ENCODE measurements around the gene CELSR2.

The CELSR2 gene

DNA sequence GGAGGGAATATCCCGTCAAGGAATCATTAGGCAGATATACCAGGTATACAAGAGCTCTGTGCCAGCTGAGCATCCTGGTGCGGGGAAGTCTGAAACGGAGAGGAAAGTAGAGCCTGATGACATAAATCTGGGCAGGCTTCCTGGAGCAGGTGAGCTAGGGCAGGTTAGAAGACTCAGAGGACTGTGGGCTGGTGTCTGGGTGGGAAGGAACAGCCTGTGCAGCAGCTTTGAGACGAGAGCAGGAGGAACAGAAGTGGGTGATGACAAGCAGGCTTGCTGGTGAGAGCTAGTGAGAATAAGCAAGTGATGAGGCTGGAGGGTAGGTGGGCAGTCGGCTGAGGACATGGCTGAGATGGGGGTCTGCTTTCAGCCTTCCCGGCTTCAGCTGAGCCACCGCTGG is 6.7 kb downstream of the CELSR2 start:
- TF ChIP-seq, protein P1, sequence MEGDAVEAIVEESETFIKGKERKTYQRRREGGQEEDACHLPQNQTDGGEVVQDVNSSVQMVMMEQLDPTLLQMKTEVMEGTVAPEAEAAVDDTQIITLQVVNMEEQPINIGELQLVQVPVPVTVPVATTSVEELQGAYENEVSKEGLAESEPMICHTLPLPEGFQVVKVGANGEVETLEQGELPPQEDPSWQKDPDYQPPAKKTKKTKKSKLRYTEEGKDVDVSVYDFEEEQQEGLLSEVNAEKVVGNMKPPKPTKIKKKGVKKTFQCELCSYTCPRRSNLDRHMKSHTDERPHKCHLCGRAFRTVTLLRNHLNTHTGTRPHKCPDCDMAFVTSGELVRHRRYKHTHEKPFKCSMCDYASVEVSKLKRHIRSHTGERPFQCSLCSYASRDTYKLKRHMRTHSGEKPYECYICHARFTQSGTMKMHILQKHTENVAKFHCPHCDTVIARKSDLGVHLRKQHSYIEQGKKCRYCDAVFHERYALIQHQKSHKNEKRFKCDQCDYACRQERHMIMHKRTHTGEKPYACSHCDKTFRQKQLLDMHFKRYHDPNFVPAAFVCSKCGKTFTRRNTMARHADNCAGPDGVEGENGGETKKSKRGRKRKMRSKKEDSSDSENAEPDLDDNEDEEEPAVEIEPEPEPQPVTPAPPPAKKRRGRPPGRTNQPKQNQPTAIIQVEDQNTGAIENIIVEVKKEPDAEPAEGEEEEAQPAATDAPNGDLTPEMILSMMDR (conservative IDR thresholded peaks at IDR 0.05; ENCODE audit: low read length): no peak
- no peak for DNase-seq (ENCODE audit: low read depth)
- no peak overlapping the region for H3K4me3 ChIP-seq (ENCODE audit: low read length)

DNA sequence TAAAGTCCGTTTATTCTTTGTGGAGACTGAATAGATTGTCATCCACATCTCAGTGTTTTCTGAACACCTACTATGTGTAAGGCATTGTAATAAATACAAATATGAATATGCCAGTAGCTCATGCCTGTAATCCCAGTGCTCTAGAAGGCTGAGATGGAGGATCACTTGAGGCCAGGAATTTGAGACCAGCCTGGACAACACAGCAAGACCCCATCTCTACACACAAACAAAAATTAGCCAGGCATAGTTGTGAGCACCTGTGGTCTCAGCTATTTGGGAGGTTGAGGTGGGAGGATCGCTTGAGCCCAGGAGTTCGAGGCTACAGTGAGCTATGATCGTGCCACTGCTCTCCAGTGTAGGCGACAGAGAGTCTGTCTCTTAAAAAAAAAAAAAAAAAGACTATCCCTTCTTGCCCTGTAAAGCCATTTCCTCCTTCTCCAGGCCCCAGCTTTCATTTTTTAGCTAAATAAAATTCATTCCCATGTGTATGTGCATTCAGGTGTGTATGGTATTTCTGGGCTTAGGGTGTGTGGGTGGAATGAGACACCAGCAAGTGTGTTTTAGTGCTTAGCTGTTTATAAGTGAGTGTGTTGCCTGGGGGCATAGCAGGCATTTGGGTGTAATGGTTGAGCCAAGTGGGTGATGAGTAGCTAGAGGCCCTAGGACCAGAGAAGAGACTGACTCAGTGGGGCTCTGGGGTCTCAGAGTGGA is 7.8 kb downstream of the CELSR2 start:
- TF ChIP-seq, protein P1 (conservative IDR thresholded peaks at IDR 0.05; ENCODE audit: low read length): no peak
- no peak overlapping the region for H3K4me3 ChIP-seq (ENCODE audit: low read length)
- DNase-seq (ENCODE audit: low read depth): no peak

DNA sequence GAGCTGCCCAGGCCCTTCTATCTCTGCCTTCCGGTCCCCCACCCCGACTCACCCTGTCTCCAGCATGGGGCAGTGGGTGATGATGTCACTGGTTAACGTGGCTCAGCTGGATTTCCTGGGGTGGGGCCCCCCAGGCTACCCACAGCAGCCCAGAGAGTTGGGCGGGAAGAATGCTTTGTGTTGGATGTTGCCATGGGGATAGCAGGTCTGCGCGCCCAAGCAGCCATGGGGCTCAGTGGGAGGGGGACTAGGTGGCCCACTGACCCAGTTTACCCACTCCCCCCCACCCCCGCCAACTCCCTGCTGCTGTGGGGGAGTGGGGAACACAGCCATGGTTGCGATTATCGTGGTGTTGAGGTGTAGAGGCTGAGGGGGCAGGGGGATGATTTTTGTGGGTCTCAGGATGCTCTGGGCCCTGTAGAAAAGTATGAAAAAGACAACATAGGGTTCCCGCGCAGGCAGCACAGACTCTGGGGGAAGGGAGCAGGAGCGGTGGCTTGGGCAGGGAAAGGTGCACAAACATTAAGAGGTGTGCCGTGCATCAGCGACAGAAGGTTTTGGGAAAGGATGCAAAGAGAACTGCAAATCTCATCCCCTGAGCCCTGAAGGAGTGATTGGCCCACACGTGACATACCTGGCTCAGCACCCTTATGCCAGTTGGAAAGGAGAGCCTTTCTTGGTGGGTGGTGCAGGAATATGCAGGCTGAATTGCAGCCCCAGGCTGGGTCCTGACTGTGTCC is 8.5 kb downstream of the CELSR2 start:
- no peak for DNase-seq (ENCODE audit: low read depth)
- H3K4me3 ChIP-seq (ENCODE audit: low read length): no peak overlapping the region
- TF ChIP-seq, protein P1 (conservative IDR thresholded peaks at IDR 0.05; ENCODE audit: low read length): no peak

DNA sequence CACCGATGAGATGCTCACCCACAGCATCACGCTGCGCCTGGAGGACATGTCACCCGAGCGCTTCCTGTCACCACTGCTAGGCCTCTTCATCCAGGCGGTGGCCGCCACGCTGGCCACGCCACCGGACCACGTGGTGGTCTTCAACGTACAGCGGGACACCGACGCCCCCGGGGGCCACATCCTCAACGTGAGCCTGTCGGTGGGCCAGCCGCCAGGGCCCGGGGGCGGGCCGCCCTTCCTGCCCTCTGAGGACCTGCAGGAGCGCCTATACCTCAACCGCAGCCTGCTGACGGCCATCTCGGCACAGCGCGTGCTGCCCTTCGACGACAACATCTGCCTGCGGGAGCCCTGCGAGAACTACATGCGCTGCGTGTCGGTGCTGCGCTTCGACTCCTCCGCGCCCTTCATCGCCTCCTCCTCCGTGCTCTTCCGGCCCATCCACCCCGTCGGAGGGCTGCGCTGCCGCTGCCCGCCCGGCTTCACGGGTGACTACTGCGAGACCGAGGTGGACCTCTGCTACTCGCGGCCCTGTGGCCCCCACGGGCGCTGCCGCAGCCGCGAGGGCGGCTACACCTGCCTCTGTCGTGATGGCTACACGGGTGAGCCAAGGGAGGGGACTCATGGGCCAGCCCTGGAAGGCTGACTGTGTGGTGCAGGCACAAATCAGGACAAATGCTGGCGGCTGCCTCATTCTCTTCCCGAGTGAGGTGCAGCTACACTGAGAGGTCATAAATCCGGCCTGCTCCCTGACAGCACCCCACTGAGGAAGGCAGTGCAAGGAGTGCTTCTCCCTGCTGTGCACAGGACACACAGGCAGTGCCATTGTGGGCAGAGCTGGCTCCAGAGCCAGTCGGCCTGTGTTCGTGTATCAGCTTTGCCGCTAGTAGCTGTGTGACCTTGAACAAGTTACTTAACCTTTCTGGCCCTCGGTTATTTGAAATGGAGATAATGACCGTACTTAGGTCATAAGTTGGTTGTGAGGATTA is 9.4 kb downstream of the CELSR2 start:
- TF ChIP-seq, protein P1 (conservative IDR thresholded peaks at IDR 0.05; ENCODE audit: low read length): no peak

DNA sequence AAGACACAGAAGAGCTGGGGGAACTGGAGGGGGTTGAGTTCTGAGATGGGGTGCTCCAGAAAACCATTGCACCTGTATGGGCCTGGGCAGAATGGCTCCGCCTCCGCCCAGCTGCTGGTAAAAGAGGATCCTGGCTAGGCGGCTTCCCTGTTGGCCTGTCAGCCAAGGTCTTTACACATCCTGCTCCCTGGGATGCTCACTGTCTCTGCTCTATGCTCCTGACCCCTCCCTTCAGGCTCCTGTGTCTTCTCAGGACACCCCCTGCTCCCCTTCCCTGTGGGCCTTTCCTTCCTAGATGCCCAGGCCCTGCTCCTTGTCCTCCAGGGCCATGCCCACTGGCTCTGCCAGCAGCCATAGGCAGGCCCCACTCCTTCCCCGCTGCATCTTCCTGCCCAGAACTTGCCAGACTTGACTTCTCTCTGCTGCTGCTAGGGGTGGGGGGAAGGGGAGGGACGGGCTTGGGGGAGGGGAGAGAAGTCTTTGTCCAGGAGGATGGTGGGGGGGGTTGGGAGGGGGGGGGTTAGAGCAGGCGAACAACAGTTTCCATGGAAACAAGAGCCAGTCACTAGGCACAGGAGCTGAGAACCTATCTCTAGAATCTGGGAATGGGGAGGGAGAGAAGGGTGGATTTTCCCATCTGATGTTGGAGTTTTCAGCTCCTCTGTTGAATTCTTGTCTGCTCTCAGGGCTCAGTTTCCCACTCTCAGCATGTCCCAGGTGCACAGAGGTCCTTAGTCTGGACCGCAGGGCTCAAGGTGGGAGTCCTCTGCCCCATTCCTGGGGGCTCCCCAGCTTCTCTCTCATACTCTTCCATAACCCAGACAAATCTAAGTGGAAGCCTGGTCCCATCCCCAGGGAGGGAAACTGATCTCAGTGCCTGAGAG is 10.6 kb downstream of the CELSR2 start:
- DNase-seq (ENCODE audit: low read depth): no peak
- TF ChIP-seq, protein P1 (conservative IDR thresholded peaks at IDR 0.05; ENCODE audit: low read length): no peak
- H3K4me3 ChIP-seq (ENCODE audit: low read length): no peak overlapping the region

More for the DNA sequence above, 9.4 kb downstream of the CELSR2 start:
- DNase-seq (ENCODE audit: low read depth): no peak
- no peak overlapping the region for H3K4me3 ChIP-seq (ENCODE audit: low read length)

DNA sequence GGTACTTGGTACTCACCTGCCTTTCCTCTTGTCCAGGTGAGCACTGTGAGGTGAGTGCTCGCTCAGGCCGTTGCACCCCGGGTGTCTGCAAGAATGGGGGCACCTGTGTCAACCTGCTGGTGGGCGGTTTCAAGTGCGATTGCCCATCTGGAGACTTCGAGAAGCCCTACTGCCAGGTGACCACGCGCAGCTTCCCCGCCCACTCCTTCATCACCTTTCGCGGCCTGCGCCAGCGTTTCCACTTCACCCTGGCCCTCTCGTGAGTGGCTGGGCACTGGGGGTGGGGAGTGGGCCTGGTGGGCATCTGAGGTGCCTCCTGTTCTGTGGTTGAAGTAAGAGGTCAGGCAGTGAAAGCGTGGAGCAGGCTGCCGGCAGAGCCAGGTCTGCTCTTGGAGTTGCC is 11.7 kb downstream of the CELSR2 start:
- H3K4me3 ChIP-seq (ENCODE audit: low read length): no peak overlapping the region
- TF ChIP-seq, protein P1 (conservative IDR thresholded peaks at IDR 0.05; ENCODE audit: low read length): no peak
- DNase-seq (ENCODE audit: low read depth): no peak

Data from AG10803 (cell line).